Esophagus (tissue), 2 donors: ENCODE measurements around the gene LEPROT. TPM values are rescaled to one million over a fixed set of nuclear protein-coding genes. Genes with fewer than 3 reads are reported as not detected.

ENCODE experiments used
- H3K27ac ChIP-seq, 2 donors: one replicate each; pipeline ENCODE4 v1.5.1; 2013; ENCODE audit warnings: low read depth in 2 of 2, mild to moderate bottlenecking in 2 of 2, inconsistent platforms in 1 of 2, low read length in 1 of 2, moderate library complexity in 1 of 2
- H3K27me3 ChIP-seq, 2 donors: one replicate each; pipeline ENCODE4 v1.6.1; 2013; ENCODE audit warnings: low read length in 2 of 2, control low read depth in 1 of 2, mild to moderate bottlenecking in 1 of 2; ENCODE audit not compliant: insufficient read depth in 2 of 2, control insufficient read depth in 1 of 2
- H3K36me3 ChIP-seq, 2 donors: one replicate each; pipeline ENCODE4 v1.6.1; 2013; ENCODE audit warnings: low read length in 1 of 2; ENCODE audit not compliant: control insufficient read depth in 2 of 2, insufficient read depth in 2 of 2
- H3K4me1 ChIP-seq, 2 donors: one replicate each; pipeline ENCODE4 v1.6.1; 2013; ENCODE audit warnings: low read length in 1 of 2; ENCODE audit not compliant: control insufficient read depth in 2 of 2, insufficient read depth in 2 of 2
- H3K4me3 ChIP-seq, 2 donors: one replicate each; pipeline ENCODE4 v1.5.1; 2013; ENCODE audit warnings: low read length in 2 of 2, mild to moderate bottlenecking in 2 of 2, low read depth in 1 of 2, moderate library complexity in 1 of 2
- H3K9me3 ChIP-seq, 2 donors: one replicate each; pipeline ENCODE4 v1.6.1; 2013; ENCODE audit warnings: mild to moderate bottlenecking in 2 of 2, low read depth in 1 of 2, low read length in 1 of 2, moderate library complexity in 1 of 2; ENCODE audit not compliant: control insufficient read depth in 2 of 2, insufficient read depth in 1 of 2
- WGBS, 2 donors: extraction: QIAGEN DNeasy Blood & Tissue Kit; methylation state at CpG; one replicate each; pipeline ENCODE4 v1.1.7; 2013; 5-methylcytosine and 5-hydroxymethylcytosine counted together
- polyA plus RNA-seq, 2 donors: library from polyadenylated mRNA; stranded (reverse); fragments of 200-250 nt; gene quantifications; one replicate each; pipeline ENCODE4 v1.2.3, GENCODE V29; 2013
- donor health status: healthy with polysubstance abuse.
- donor health status: Bipolar disorder and iron deficiency.

Gene LEPROT
- polyA plus RNA-seq, 2 donors, result 23.2 to 26.4 TPM

DNA sequence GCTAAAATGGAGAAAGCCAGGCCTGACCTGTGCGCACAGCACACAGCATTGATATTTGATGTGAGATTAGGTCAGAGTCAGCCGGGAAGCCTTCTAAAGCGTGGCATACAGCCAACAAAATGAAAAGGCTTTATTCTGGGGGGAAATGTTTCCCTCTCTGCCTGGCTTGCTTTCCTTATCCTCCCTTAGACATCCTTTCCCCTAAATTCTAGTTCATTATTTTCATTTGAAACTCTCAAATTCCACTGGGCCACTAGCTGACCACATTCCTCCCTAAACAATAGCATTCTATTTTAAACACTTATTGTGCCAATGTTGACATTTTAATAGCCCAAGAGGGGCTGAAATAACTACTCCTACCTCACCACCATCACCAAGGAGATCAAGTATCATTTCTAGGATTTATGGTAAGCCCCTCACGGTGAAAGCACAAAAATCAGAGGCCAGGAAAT, 49.4 kb downstream of the LEPROT start:
- Histone ChIP-seq H3K4me1 (no peaks in the 10 kb centered on the region), H3K9me3 (no peaks in the 10 kb centered on the region), H3K27ac (peak overlapping the region in 1 of 2 donors; percentile 15), H3K27me3 (no peaks in the 10 kb centered on the region), H3K36me3 (no peaks in the 10 kb centered on the region), H3K4me3 (no peak overlapping the region)
- 59 to 63% methylated on average over 4 of the region's 4 CpGs for WGBS, 2 donors

DNA sequence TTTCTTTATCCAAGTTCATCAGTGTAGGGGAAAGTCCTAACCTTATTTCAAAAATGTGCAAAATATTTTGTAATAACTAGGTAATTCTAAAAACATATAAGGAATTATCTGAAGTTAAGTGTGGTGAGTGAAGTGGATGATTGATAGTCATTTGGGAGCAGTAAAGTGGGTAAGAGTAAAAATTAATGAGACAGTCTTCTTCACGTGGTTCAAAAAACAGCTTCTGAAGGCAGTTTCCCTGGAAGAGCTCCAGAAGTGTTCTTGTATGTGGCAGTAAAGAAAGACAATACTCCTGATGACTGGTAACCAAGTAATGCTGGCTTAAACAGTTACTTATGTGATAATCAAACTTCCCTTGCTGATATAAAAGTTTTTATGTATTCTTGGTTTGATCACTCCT, 50.3 kb downstream of the LEPROT start:
- WGBS, 2 donors, result 30 to 39% methylated on average over 1 of the region's 1 CpG
- Histone ChIP-seq H3K9me3 (no peaks in the 10 kb centered on the region), H3K27ac (no peak overlapping the region), H3K4me1 (no peaks in the 10 kb centered on the region), H3K36me3 (no peaks in the 10 kb centered on the region), H3K4me3 (no peak overlapping the region), H3K27me3 (no peaks in the 10 kb centered on the region)

DNA sequence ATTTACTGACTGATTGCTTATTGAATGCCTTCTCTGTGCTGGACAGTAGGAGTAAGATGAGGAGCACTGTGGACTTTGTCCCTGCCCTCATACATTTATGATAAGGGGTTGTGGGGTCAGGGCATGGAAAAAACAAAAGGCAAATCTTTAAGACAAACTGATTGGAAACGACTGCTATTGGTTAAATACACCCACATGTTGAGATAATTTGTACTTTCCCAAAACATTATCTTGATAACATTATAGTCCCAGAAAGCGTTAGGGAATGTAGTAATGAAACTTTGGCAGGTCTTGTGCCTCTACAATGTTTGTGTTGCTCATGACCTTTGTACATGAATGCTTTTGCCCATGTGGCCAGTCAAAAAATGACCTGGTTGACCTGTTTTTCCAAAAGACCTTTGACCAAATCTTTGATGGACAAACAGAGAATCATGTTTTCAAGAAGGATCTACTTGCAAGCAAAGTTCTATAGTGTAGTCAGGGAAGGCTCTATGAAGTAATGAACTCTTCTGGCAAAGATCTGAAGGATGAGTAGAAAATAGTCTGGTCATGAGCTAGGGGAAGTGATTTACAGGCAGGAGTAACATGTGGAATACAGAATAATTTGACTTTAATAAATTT, 50.9 kb downstream of the LEPROT start:
- WGBS, 2 donors, result 33 to 41% methylated on average over 2 of the region's 2 CpGs
- Histone ChIP-seq H3K27ac (peak overlapping the region in 1 of 2 donors; percentile 31), H3K4me1 (no peaks in the 10 kb centered on the region), H3K27me3 (no peaks in the 10 kb centered on the region), H3K9me3 (no peaks in the 10 kb centered on the region), H3K4me3 (no peak overlapping the region), H3K36me3 (no peaks in the 10 kb centered on the region)

DNA sequence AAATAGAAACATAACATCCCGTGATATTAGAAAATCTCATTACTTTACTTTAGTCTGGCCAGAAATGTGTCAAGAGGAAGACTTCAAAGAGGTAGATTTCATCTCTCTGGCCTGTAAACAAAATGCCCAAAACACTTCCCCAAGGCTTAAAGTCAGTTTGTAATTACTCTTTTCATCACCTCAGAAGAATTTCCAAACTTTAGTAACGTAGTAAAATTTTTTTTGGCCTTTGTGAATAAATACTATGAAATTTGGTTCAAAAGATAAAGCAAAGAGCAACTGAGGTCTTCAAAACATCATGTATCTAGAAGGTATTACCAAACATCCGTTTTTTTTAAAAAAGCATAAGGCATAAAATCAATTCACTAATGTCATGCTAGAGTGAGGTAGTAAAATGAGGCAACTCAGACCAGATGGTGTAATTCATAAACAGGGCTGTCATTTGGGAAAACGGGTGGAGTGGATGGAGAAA, 51.4 kb downstream of the LEPROT start:
- Histone ChIP-seq H3K4me1 (no peaks in the 10 kb centered on the region), H3K27ac (no peak overlapping the region), H3K9me3 (no peaks in the 10 kb centered on the region), H3K27me3 (no peaks in the 10 kb centered on the region), H3K36me3 (no peaks in the 10 kb centered on the region), H3K4me3 (no peak overlapping the region)
- 54 to 68% methylated on average over 4 of the region's 4 CpGs for WGBS, 2 donors

DNA sequence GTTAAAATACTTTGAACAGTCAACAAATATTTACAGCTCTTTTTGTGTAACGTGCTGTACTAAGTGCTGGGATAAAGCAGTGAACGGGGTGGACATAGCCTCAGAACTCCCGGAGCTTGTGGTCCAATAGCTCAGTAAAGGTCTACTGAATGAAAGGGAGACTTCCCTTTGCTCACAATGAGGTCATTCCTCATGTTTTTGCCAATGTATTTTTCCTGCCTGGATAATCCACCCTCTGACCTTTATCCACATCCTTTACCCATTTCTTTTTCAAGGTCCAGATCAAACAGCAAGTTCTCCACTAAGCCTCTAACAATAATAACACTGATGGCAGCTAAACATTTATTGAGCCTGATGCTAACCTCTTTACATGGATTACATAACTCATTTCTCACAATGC, 55.9 kb downstream of the LEPROT start:
- H3K4me3 ChIP-seq, result no peak overlapping the region
- H3K9me3 ChIP-seq, result no peaks in the 10 kb centered on the region
- no peaks in the 10 kb centered on the region for H3K36me3 ChIP-seq
- 42 to 69% methylated on average over 3 of the region's 3 CpGs for WGBS, 2 donors
- H3K27ac ChIP-seq, result no peak overlapping the region
- H3K4me1 ChIP-seq, result no peaks in the 10 kb centered on the region
- H3K27me3 ChIP-seq, result no peaks in the 10 kb centered on the region

DNA sequence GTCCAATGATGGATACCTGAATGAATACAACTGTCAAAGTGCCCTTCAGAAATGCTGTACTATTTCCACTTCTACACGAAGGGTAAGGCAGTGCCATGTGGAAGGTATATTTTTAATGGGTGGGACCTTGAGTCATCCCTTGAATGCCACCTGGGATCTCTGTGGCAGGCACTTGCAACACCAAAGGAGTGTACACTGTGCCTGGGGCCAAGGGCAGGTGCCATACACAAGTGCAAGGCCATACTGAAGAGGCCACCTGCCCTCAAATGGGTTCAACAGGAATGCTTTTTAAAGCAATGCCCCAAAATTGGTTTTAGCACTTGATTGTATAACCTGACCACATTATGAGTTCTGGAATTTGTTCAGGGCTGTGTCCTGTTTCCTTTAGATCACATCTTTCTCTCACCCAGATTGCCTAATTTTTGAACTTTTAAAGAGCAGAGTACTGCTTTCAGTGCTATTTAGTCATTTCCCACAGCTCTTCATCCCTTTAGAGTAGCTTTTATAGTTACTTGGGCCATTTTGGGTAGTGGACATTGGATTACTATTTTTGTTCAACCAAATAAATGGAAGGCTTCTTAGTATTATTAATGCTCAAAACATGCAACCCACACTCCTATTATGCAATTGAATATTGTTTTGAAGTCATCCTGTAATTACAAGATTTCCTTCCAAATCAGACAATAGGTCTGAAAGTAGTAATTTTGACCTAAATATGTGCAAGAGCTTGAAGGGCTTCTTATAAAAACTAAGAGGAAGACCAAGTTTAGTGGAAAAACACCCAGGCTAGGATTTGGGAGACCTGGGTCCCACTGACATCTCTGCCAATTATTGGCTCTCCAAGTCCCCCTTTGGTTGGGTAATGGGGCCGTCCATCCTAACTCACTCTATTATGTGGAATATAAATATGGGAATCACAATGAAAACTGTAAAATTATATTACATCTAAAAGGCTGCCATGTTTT, 57.2 kb downstream of the LEPROT start:
- H3K9me3 ChIP-seq, result no peaks in the 10 kb centered on the region
- 76 to 81% methylated on average over 2 of the region's 2 CpGs for WGBS, 2 donors
- H3K27ac ChIP-seq, result no peak overlapping the region
- no peaks in the 10 kb centered on the region for H3K4me1 ChIP-seq
- no peaks in the 10 kb centered on the region for H3K36me3 ChIP-seq
- no peaks in the 10 kb centered on the region for H3K27me3 ChIP-seq
- H3K4me3 ChIP-seq, result no peak overlapping the region

DNA sequence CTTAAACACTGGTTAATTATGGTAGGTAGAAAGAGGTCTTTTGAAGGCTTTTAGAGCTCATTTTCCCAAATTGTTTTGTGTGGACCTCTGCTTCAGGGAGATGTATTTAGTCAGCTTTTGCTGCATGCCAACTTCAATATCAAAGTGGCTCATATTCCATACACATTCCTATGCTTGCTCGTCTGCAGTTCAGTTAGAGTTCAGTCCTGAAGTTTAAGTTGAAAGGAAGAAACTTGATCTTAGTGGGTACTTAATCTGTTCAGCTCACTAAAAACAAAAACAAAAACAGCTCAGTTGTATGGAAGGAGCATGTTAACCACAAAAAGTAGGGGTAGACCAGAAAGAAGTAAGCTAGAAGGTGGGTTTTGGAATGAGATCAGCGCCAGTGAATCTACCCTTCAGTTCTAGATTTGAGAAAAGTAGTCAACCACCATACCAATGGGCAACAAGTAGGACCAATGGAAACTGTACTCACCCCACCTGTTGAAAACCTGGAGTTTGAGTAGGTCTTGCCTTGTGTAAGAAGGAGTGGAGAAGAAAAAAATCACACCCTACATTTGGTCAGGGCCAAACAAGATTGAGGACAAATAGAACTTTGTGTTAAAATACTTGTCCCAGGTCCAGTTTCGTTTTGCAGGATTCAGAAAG, 58.0 kb downstream of the LEPROT start:
- Histone ChIP-seq H3K27ac (no peak overlapping the region), H3K36me3 (no peaks in the 10 kb centered on the region)
- 71 to 73% methylated on average over 3 of the region's 3 CpGs for WGBS, 2 donors

DNA sequence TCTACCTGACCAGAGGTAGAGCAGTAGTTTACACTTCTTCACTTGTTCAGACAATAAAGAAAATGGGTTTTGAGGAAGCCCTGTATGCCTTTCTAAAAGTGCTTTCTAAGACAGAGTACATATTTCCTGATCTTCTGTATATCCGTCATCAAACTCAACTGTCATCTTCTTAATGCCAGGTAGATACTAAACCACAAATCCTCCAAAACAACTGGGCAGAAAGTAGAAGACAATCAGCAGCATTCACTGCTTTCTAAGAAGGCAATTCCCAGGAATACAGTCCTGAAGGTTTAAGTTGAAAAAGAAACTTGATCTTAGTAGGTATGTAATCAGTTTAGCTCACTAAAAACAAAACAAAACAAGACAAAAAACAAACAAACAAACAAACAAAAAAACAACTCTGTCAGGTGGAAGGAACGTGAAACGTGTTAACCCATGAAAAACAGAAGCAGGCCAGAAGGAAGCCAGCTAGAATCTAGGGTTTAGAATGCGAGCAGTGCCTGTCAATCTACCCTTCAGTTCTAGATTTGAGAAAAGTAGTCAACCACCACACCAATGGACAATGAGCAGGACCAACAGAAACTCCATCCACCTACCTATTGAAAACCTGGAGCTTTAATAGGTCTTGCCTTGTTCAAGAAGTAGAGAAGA, 59.2 kb downstream of the LEPROT start:
- H3K4me3 ChIP-seq, result no peak overlapping the region
- WGBS, 2 donors, result 85 to 86% methylated on average over 4 of the region's 4 CpGs
- no peaks in the 10 kb centered on the region for H3K27me3 ChIP-seq
- no peaks in the 10 kb centered on the region for H3K36me3 ChIP-seq
- H3K4me1 ChIP-seq, result no peaks in the 10 kb centered on the region
- no peaks in the 10 kb centered on the region for H3K9me3 ChIP-seq
- H3K27ac ChIP-seq, result no peak overlapping the region

More for the DNA sequence above, 58.0 kb downstream of the LEPROT start:
- H3K4me1 ChIP-seq, result no peaks in the 10 kb centered on the region
- no peak overlapping the region for H3K4me3 ChIP-seq
- no peaks in the 10 kb centered on the region for H3K27me3 ChIP-seq
- H3K9me3 ChIP-seq, result no peaks in the 10 kb centered on the region
